8988T (cell line): ENCODE results near the gene C4BPB.

ENCODE experiments used
- DNase-seq: peaks from one replicate; pipeline ENCODE4 v3.0.0; 2011

C4BPB gene

GRCh38 chr1:207088161-207088560 is 499 bp upstream of the C4BPB start:
- DNase-seq, result no peak

GRCh38 chr1:207089627-207090355 is 1.1 kb downstream of the C4BPB start:
- DNase-seq, result no peak

- DNase-seq, result no peak
These were observed 2.7 kb downstream of the C4BPB start for GRCh38 chr1:207091200-207091908.

- DNase-seq, result no peak
These were observed 5.3 kb downstream of the C4BPB start for GRCh38 chr1:207093944-207094343.

GRCh38 chr1:207097871-207098324 is 9.2 kb downstream of the C4BPB start:
- no peak for DNase-seq

- no peak for DNase-seq
These were observed 13.1 kb downstream of the C4BPB start for GRCh38 chr1:207101720-207102119.

- no peak for DNase-seq
These were observed 13.5 kb downstream of the C4BPB start for GRCh38 chr1:207102146-207102545.

- DNase-seq, result no peak
These were observed 14.0 kb downstream of the C4BPB start for GRCh38 chr1:207102659-207103058.

- DNase-seq, result no peak
These were observed 15.3 kb downstream of the C4BPB start, which contains the start of gene C4BPA for GRCh38 chr1:207103892-207104373. Gene C4BPA, plus strand, starts transcription at chr1:207104233. Its CDS starts 8,793 bp downstream, at chr1:207113026.

GRCh38 chr1:207109004-207109403 is 20.3 kb downstream of the C4BPB start:
- no peak for DNase-seq

GRCh38 chr1:207112616-207113296 is 24.1 kb downstream of the C4BPB start:
- DNase-seq, result no peak

- no peak for DNase-seq
These were observed 26.6 kb downstream of the C4BPB start for GRCh38 chr1:207115269-207115668.

GRCh38 chr1:207124389-207124788 is 35.7 kb downstream of the C4BPB start:
- DNase-seq, result no peak

GRCh38 chr1:207128336-207128921 is 39.8 kb downstream of the C4BPB start:
- DNase-seq, result no peak

GRCh38 chr1:207129053-207129452 is 40.4 kb downstream of the C4BPB start:
- DNase-seq, result no peak

GRCh38 chr1:207130252-207131036 is 41.8 kb downstream of the C4BPB start:
- DNase-seq, result no peak

- DNase-seq, result no peak
These were observed 42.5 kb downstream of the C4BPB start for GRCh38 chr1:207131163-207131562.

GRCh38 chr1:207134581-207134980 is 45.9 kb downstream of the C4BPB start:
- no peak for DNase-seq

- no peak for DNase-seq
These were observed 51.0 kb downstream of the C4BPB start for GRCh38 chr1:207139616-207140015.

GRCh38 chr1:207140536-207140935 is 51.9 kb downstream of the C4BPB start:
- no peak for DNase-seq

GRCh38 chr1:207145401-207146058 is 56.9 kb downstream of the C4BPB start:
- DNase-seq, result no peak
